ENCODE measurements around the gene RUNX2.

DNA sequence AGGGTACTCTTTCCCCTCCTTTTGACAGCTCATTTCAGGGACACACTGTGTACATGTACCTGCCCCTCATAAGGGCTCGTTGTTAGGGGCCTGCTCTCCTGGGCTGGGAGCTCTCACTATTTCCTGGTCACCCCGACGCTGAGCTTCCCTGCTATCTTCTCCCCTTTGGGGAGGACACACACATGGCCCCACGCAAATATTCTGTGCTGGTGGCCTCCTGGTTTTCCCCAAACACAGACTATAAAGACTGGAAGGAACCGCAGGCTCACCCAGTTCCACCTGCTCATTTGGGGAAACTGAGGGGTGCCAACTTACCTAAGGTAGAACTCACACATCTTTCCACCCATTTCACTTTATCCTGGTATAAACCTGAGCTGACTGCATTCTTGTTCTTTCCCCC lies 351.0 kb downstream of the RUNX2 start:
- TF ChIP-seq CTCF (IDR thresholded peaks at IDR 0.05; ENCODE audit: insufficient read depth, low read depth, low read length): no peak
- no peak for TF ChIP-seq EZH2 (IDR thresholded peaks at IDR 0.05; ENCODE audit: insufficient read depth, low read length)
